OCI-LY7 (cell line): ENCODE measurements around the gene AOPEP. TPM values are rescaled to one million over a fixed set of nuclear protein-coding genes. Genes with fewer than 3 reads are reported as not detected.

ENCODE experiments used
- BruUV-seq: library from RNA; stranded (reverse); fragments of 400-500 nt; replicated peaks from 2 replicates; lab custom pipeline; 2021; lab: Mats Ljungman, UMichigan
- CTCF ChIA-PET: fragments of 300-600 bp; sonication (Branson Sonifier 250); formaldehyde crosslinking; loops from one replicate; lab custom pipeline; 2022; ENCODE audit warnings: antibody characterized with exemption; ENCODE audit not compliant: unreplicated experiment; lab: Charles Lee
- POLR2A ChIA-PET: fragments of 300-600 bp; sonication (Branson Sonifier 250); formaldehyde crosslinking; loops from one replicate; lab custom pipeline; 2022; ENCODE audit warnings: antibody characterized with exemption; lab: Charles Lee
- DNase-seq: peaks from one replicate; pipeline ENCODE4 v3.0.0-alpha.2; 2015; ENCODE audit warnings: low spot score
- H2AFZ ChIP-seq: fragments of 200-600 bp; sonication (generic), shearing (Covaris generic); 2 replicates; pipeline ENCODE4 v1.6.1; 2014; ENCODE audit warnings: mild to moderate bottlenecking, antibody characterized with exemption, low read length, moderate library complexity
- H3K27ac ChIP-seq: fragments of 200-600 bp; sonication (generic); 2 replicates; pipeline ENCODE4 v1.5.1; 2014; ENCODE audit warnings: mixed run types, low read depth, mild to moderate bottlenecking, moderate library complexity, low read length, inconsistent platforms; ENCODE audit not compliant: poor library complexity, severe bottlenecking
- H3K36me3 ChIP-seq: fragments of 200-600 bp; sonication (generic); 2 replicates; pipeline ENCODE4 v1.6.1; 2014; ENCODE audit warnings: mild to moderate bottlenecking, antibody characterized with exemption, low read length, moderate library complexity, mixed read lengths; ENCODE audit not compliant: insufficient read depth
- H3K4me1 ChIP-seq: fragments of 200-600 bp; sonication (generic); 2 replicates; pipeline ENCODE4 v1.5.1; 2014; ENCODE audit warnings: mild to moderate bottlenecking, low read length; ENCODE audit not compliant: insufficient read depth, poor library complexity, severe bottlenecking
- H3K4me2 ChIP-seq: fragments of 200-600 bp; sonication (generic); 2 replicates; pipeline ENCODE4 v1.6.1; 2014; ENCODE audit warnings: mild to moderate bottlenecking, low read length
- H3K4me3 ChIP-seq: fragments of 200-600 bp; sonication (generic); 2 replicates; pipeline ENCODE4 v1.5.1; 2014; ENCODE audit warnings: mild to moderate bottlenecking, low read depth, low read length; ENCODE audit not compliant: poor library complexity, severe bottlenecking
- H3K79me2 ChIP-seq: fragments of 200-600 bp; sonication (generic); 2 replicates; pipeline ENCODE4 v1.6.1; 2016; ENCODE audit warnings: low read depth, mild to moderate bottlenecking, low read length, moderate library complexity, mixed read lengths; ENCODE audit not compliant: insufficient read depth
- H3K9me2 ChIP-seq: fragments of 200-600 bp; sonication (generic); 2 replicates; pipeline ENCODE4 v1.6.1; 2016; ENCODE audit warnings: mild to moderate bottlenecking, low read length, mixed read lengths; ENCODE audit not compliant: insufficient read depth
- H3K9me3 ChIP-seq: fragments of 200-600 bp; sonication (generic); 2 replicates; pipeline ENCODE4 v1.6.1; 2014; ENCODE audit warnings: mild to moderate bottlenecking, mixed run types, low read length, mixed read lengths
- H4K20me1 ChIP-seq: fragments of 200-600 bp; sonication (generic); 2 replicates; pipeline ENCODE4 v1.6.1; 2014; ENCODE audit warnings: mild to moderate bottlenecking, antibody characterized with exemption, low read length, moderate library complexity, mixed read lengths; ENCODE audit not compliant: insufficient read depth
- CTCF ChIP-seq: fragments of 200-600 bp; sonication (generic); conservative IDR thresholded peaks from 2 replicates; pipeline ENCODE4 v1.5.1; 2014; ENCODE audit warnings: mild to moderate bottlenecking, antibody characterized with exemption, low read length, moderate library complexity, mixed read lengths
- EZH2phosphoT487 ChIP-seq: fragments of 200-600 bp; sonication (generic); IDR thresholded peaks from 2 replicates; pipeline ENCODE4 v1.6.1; 2018; ENCODE audit warnings: low read depth, borderline replicate concordance, mild to moderate bottlenecking, mixed run types, antibody characterized with exemption, low read length, moderate library complexity, mixed read lengths
- intact Hi-C: fragments of 100-400 bp; cut with micrococcal nuclease; formaldehyde crosslinking; loops from one replicate; pipeline ENCODE4 v1.10.0; 2022; ENCODE audit not compliant: unreplicated experiment
- total RNA-seq, 2 experiments: library from RNA; depleted of rRNA in 1 of 2; stranded (reverse); fragments of >200 nt in 1 of 2; shearing (Covaris generic) in 1 of 2; gene quantifications; 2 replicates each; pipeline ENCODE4 v1.2.3, GENCODE V29; 2014 to 2022

The AOPEP gene
- total RNA-seq, 2 experiments from 2014 or later: 17.3 to 24.3 TPM

- no peak overlapping the region for H3K4me3 ChIP-seq
- H3K36me3 ChIP-seq: no peaks in the 10 kb centered on the region
- TF ChIP-seq CTCF (no peak), EZH2phosphoT487 (no peak)
- POLR2A ChIA-PET: interaction anchor here (0.5 kb wide), 1 partner anchor 122 kb away, joined by 4 read pairs; no protein-coding TSS in a partner anchor
- no peaks in the 10 kb centered on the region for H3K4me1 ChIP-seq
- H3K27ac ChIP-seq: no peak overlapping the region
- no peaks in the 10 kb centered on the region for H3K79me2 ChIP-seq
- no TSS peak for BruUV-seq
- intact Hi-C loops: no loop called here
- H4K20me1 ChIP-seq: no peaks in the 10 kb centered on the region
- no peaks in the 10 kb centered on the region for H3K9me2 ChIP-seq
- H2AFZ ChIP-seq: no peak overlapping the region
- CTCF ChIA-PET: no interaction called here
- no peak for DNase-seq
- H3K9me3 ChIP-seq: no peaks in the 10 kb centered on the region
- H3K4me2 ChIP-seq: no peak overlapping the region
These were observed 280.8 kb downstream of the AOPEP start for GRCh38 chr9:95007226-95007869.

GRCh38 chr9:95008151-95008771 is 281.8 kb downstream of the AOPEP start:
- H3K9me3 ChIP-seq: no peaks in the 10 kb centered on the region
- H2AFZ ChIP-seq: no peak overlapping the region
- H3K9me2 ChIP-seq: no peaks in the 10 kb centered on the region
- no peaks in the 10 kb centered on the region for H3K36me3 ChIP-seq
- intact Hi-C loops: no loop called here
- H3K4me3 ChIP-seq: no peak overlapping the region
- no peaks in the 10 kb centered on the region for H3K4me1 ChIP-seq
- TF ChIP-seq EZH2phosphoT487 (no peak), CTCF (no peak)
- no peak for DNase-seq
- H3K27ac ChIP-seq: no peak overlapping the region
- H3K4me2 ChIP-seq: no peak overlapping the region
- H3K79me2 ChIP-seq: no peaks in the 10 kb centered on the region
- H4K20me1 ChIP-seq: no peaks in the 10 kb centered on the region
- POLR2A ChIA-PET: no interaction called here
- no TSS peak for BruUV-seq
- CTCF ChIA-PET: no interaction called here

- BruUV-seq: no TSS peak
- H3K9me2 ChIP-seq: no peaks in the 10 kb centered on the region
- CTCF ChIA-PET: no interaction called here
- no peaks in the 10 kb centered on the region for H3K9me3 ChIP-seq
- intact Hi-C loops: no loop called here
- H3K4me2 ChIP-seq: no peak overlapping the region
- H3K4me1 ChIP-seq: no peaks in the 10 kb centered on the region
- no peak overlapping the region for H3K4me3 ChIP-seq
- no peaks in the 10 kb centered on the region for H4K20me1 ChIP-seq
- no peaks in the 10 kb centered on the region for H3K36me3 ChIP-seq
- DNase-seq: no peak
- H3K27ac ChIP-seq: no peak overlapping the region
- POLR2A ChIA-PET: no interaction called here
- no peaks in the 10 kb centered on the region for H3K79me2 ChIP-seq
- TF ChIP-seq CTCF (no peak), EZH2phosphoT487 (no peak)
- H2AFZ ChIP-seq: no peak overlapping the region
These were observed 283.0 kb downstream of the AOPEP start for GRCh38 chr9:95009459-95009858.
